GM18511 (cell line): Measurements from ENCODE around the gene LMBR1L.
"Not testable (repeated sequence)": the region's sequence is repeated elsewhere in the genome, so short reads cannot be mapped to it uniquely, and the experiment has no call there.

Experiments used
- ATAC-seq: cut with Tn5 transposase; IDR thresholded peaks from one replicate; pipeline ENCODE4 v1.9.1; 2021; ENCODE audit warnings: mild to moderate bottlenecking, moderate library complexity; ENCODE audit not compliant: unreplicated experiment

The LMBR1L gene

GRCh38 chr12:49110464-49111155 is at the start of gene LMBR1L:
TSS of gene LMBR1L (minus strand) at chr12:49110847. CDS start at chr12:49110555, 292 bp downstream.
- ATAC-seq, result peak; percentile 98

- no peak for ATAC-seq
Observed at GRCh38 chr12:49160399-49160798, 49.8 kb upstream of the LMBR1L start.

- no peak for ATAC-seq
Observed at GRCh38 chr12:49154221-49154620, 43.6 kb upstream of the LMBR1L start.

GRCh38 chr12:49147384-49147783 is 36.7 kb upstream of the LMBR1L start:
- no peak for ATAC-seq

GRCh38 chr12:49146406-49146805 is 35.8 kb upstream of the LMBR1L start:
- no peak for ATAC-seq

- ATAC-seq, result no peak
Observed at GRCh38 chr12:49144384-49144783, 33.7 kb upstream of the LMBR1L start.

- ATAC-seq, result no peak
Observed at GRCh38 chr12:49138999-49139398, 28.4 kb upstream of the LMBR1L start.

- no peak for ATAC-seq
Observed at GRCh38 chr12:49138587-49138986, 27.9 kb upstream of the LMBR1L start.

- no peak for ATAC-seq
Observed at GRCh38 chr12:49137476-49137875, 26.8 kb upstream of the LMBR1L start.

GRCh38 chr12:49136997-49137396 is 26.4 kb upstream of the LMBR1L start:
- not testable (repeated sequence) for ATAC-seq

GRCh38 chr12:49133590-49133989 is 22.9 kb upstream of the LMBR1L start:
- ATAC-seq, result no peak

- ATAC-seq, result no peak
Observed at GRCh38 chr12:49133014-49133413, 22.4 kb upstream of the LMBR1L start.

- ATAC-seq, result peak; percentile 0
Observed at GRCh38 chr12:49131894-49132461, 21.3 kb upstream of the LMBR1L start.

GRCh38 chr12:49131051-49131893 is 20.6 kb upstream of the LMBR1L start, which contains the start of gene TUBA1B:
TSS of gene TUBA1B (minus strand) at chr12:49131395. CDS start at chr12:49131300, 95 bp downstream.
- ATAC-seq, result peak; percentile 73

GRCh38 chr12:49130151-49131050 is 19.8 kb upstream of the LMBR1L start:
- ATAC-seq, result peak; percentile 62

- no peak for ATAC-seq
Observed at GRCh38 chr12:49129332-49130150, 18.9 kb upstream of the LMBR1L start.

- ATAC-seq, result not testable (repeated sequence)
Observed at GRCh38 chr12:49127971-49128370, 17.3 kb upstream of the LMBR1L start.

GRCh38 chr12:49126852-49127763 is 16.5 kb upstream of the LMBR1L start:
- no peak for ATAC-seq
